ENCODE results near the gene MYL1. TPM values are rescaled to one million over a fixed set of nuclear protein-coding genes. Genes with fewer than 3 reads are reported as not detected.

MYL1 gene
- total RNA-seq, result under 1 TPM in 2 of 3 donors, not detected in 1; 0.36 to 0.49 TPM
- long read RNA-seq, donor 1, result 0 reads
- long read RNA-seq, donor 2, result 0 reads

GRCh38 chr2:210315015-210315788 lies at the start of gene MYL1:
MYL1 (minus strand) TSS chr2:210315174; CDS start chr2:210315042, 132 bp downstream.
- TF ChIP-seq CTCF (IDR thresholded peaks at IDR 0.05), result no peak
- H3K4me1 ChIP-seq (ENCODE audit: low read depth), result no peaks in the 10 kb centered on the region
- no peaks in the 10 kb centered on the region for H3K36me3 ChIP-seq (ENCODE audit: low read depth)
- intact Hi-C loops (cut with DNase I, micrococcal nuclease), result no loop called here
- ATAC-seq (no peak), DNase-seq (no peak)
- no peaks in the 10 kb centered on the region for H3K9me3 ChIP-seq
- no peak within 1 kb of the TSS for H3K4me3 ChIP-seq

GRCh38 chr2:210363876-210364275 lies 48.9 kb upstream of the MYL1 start:
- no peak for ATAC-seq
- Histone ChIP-seq H3K4me1 (ENCODE audit: low read depth) (no peaks in the 10 kb centered on the region), H3K4me3 (no peak overlapping the region), H3K9me3 (no peaks in the 10 kb centered on the region), H3K36me3 (ENCODE audit: low read depth) (no peaks in the 10 kb centered on the region)
- DNase-seq, result no peak
- no peak for TF ChIP-seq CTCF (IDR thresholded peaks at IDR 0.05)
- intact Hi-C loops (cut with DNase I, micrococcal nuclease), result no loop called here

- no peak for ATAC-seq
- H3K9me3 ChIP-seq, result no peaks in the 10 kb centered on the region
- intact Hi-C loops (cut with DNase I, micrococcal nuclease), result no loop called here
Measured at GRCh38 chr2:210363261-210363660, 48.3 kb upstream of the MYL1 start.

GRCh38 chr2:210360412-210360811 lies 45.4 kb upstream of the MYL1 start:
- Histone ChIP-seq H3K36me3 (ENCODE audit: low read depth) (no peaks in the 10 kb centered on the region), H3K4me3 (no peak overlapping the region), H3K9me3 (no peaks in the 10 kb centered on the region), H3K4me1 (ENCODE audit: low read depth) (no peaks in the 10 kb centered on the region)
- no peak for TF ChIP-seq CTCF (IDR thresholded peaks at IDR 0.05)
- no peak for DNase-seq
- intact Hi-C loops (cut with DNase I, micrococcal nuclease), result no loop called here
- ATAC-seq, result no peak

More at GRCh38 chr2:210363261-210363660, 48.3 kb upstream of the MYL1 start:
- Histone ChIP-seq H3K36me3 (ENCODE audit: low read depth) (no peaks in the 10 kb centered on the region), H3K4me1 (ENCODE audit: low read depth) (no peaks in the 10 kb centered on the region), H3K4me3 (no peak overlapping the region)
- DNase-seq, result no peak
- TF ChIP-seq CTCF (IDR thresholded peaks at IDR 0.05), result no peak

GRCh38 chr2:210356944-210357343 lies 42.0 kb upstream of the MYL1 start:
- intact Hi-C loops (cut with DNase I, micrococcal nuclease), result no loop called here
- H3K4me3 ChIP-seq, result no peak overlapping the region
- ATAC-seq (no peak), DNase-seq (no peak)
- H3K4me1 ChIP-seq (ENCODE audit: low read depth), result no peaks in the 10 kb centered on the region
- no peaks in the 10 kb centered on the region for H3K36me3 ChIP-seq (ENCODE audit: low read depth)
- TF ChIP-seq CTCF (IDR thresholded peaks at IDR 0.05), result no peak
- no peaks in the 10 kb centered on the region for H3K9me3 ChIP-seq
